Subcutaneous adipose tissue (tissue), 4 donors: ENCODE data around the gene SLFNL1. TPM values are rescaled to one million over a fixed set of nuclear protein-coding genes. Genes with fewer than 3 reads are reported as not detected.

Source experiments
- total RNA-seq, 4 donors: library from RNA; depleted of rRNA; stranded (reverse); fragments of >200 nt; gene quantifications; one replicate each; pipeline ENCODE4 v1.1.0, GENCODE V29; 2016
- TF ChIP-seq, protein P1 (sequence below): fragments of 450-650 bp; IDR thresholded peaks from one replicate; pipeline ENCODE4 v1.5.1; 2016; ENCODE audit warnings: low read depth, mild to moderate bottlenecking, control low read depth, antibody characterized with exemption, moderate library complexity

Gene SLFNL1
- total RNA-seq, 4 donors from 2014 or later = 0.16 to 0.44 (median 0.18) TPM

DNA sequence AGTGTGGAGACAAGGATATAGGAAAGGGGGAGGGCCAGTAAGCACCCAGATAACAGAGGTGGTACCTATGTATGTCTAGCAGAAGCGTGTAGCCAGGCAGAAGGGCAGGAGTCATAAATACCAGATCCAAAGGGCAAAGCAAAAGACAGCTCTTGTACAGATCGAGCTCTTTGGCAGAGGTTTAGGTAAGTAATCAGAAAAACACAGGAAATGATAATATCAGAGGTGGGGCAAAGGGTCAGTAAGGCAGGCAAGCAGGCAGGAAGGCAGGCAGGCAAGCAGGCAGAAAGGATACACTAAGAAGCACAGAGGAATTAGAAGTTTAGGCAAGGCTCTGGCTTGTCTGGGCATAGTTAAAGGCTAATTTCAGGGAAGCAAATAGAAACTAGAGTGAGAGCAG is 22.7 kb upstream of the SLFNL1 start:
- TF ChIP-seq, protein P1, sequence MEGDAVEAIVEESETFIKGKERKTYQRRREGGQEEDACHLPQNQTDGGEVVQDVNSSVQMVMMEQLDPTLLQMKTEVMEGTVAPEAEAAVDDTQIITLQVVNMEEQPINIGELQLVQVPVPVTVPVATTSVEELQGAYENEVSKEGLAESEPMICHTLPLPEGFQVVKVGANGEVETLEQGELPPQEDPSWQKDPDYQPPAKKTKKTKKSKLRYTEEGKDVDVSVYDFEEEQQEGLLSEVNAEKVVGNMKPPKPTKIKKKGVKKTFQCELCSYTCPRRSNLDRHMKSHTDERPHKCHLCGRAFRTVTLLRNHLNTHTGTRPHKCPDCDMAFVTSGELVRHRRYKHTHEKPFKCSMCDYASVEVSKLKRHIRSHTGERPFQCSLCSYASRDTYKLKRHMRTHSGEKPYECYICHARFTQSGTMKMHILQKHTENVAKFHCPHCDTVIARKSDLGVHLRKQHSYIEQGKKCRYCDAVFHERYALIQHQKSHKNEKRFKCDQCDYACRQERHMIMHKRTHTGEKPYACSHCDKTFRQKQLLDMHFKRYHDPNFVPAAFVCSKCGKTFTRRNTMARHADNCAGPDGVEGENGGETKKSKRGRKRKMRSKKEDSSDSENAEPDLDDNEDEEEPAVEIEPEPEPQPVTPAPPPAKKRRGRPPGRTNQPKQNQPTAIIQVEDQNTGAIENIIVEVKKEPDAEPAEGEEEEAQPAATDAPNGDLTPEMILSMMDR = no peak

DNA sequence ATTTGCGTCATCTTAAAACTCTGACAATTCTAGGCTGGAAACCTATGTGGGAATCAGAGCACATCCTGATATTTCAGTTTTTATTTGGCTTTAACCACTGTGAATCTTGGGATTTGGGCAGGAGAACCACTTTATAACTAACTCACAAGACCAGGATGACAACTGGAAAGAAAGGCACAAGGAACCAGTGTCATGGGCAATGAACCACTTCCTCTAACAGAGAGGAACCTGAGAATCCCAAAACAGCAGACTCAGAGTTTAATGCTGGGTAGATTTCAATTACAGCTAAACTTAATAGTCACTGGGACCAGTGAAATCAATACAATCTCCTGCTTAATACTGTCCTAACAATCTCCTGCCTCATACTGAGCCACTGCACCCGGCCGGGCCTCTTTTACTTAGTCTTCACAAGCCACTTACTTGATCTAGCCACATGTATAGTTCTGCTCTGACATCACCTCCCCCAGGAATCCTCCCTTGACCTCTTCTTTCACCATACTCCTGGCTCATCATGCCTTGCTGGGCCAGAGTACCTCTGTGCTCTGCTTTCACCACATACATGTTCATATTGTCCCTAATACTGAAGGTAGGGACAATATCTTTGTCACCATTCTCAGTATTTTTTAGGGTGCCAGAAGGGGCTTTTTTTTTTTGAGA is 20.2 kb upstream of the SLFNL1 start:
- TF ChIP-seq, protein P1 = no peak

- TF ChIP-seq, protein P1 = no peak
Observed at GRCh38 chr1:41038110-41038509, 16.6 kb upstream of the SLFNL1 start.

GRCh38 chr1:41037116-41037903 is 15.8 kb upstream of the SLFNL1 start:
- TF ChIP-seq, protein P1 = no peak

- TF ChIP-seq, protein P1 = no peak
Observed at GRCh38 chr1:41033272-41033671, 11.7 kb upstream of the SLFNL1 start.

DNA sequence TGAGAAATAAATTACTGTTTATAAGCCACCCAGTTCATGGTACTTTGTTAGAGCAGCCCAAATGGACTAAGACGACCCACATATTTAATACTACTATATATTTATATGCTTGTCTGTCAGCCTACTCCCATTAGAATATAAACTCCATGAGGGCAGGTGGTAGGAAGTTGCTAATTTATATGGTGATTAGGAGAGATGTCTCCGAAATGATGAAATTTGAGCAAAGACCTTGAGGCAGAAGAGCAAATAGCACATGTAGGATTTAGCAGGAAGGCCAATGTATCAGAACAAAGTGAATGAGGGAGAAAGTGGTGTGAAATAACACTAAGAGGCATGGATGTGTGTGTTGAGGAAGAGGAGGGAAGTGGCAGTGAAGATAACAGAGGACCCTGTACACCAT is 10.6 kb upstream of the SLFNL1 start:
- TF ChIP-seq, protein P1 = no peak

DNA sequence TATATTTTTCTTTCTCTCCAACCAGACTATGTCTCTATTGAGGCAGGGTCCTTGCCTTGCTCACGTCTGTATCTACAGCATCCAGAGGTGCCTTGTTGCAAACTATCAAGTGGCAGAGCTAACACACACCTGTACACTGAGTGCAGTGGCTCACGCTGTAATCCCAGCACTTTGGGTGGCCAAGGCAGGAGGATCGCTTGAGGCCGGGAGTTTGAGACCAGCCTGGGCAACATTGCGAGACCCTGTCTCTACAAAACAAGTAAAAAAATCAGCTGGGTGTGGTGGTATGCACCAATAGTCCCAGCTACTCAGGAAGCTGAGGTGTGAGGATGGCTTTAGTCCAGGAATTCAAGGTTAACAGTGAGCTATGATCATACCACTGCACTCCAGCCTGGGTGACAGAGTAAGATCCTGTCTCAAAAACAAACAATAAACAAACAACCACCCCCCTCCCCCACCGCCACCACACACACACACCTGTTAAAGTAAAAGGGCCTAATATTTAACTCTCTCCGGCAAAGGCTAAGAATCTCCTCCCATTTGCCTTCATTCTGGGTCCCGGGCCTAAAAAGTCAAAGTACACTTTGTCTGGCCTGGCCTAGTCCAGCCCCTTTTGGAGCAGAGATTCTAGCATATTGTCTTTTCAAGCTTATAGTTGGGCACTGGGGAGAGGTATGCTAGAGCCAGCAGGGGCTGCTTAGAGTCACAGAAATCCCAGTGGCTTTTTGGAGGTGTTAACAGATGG is 9.5 kb upstream of the SLFNL1 start:
- TF ChIP-seq, protein P1 = no peak
